Measurements from ENCODE around the gene TRIOBP.
A peak's percentile ranks its signal among the peaks of the same experiment; 100 is the strongest.
"Not testable (repeated sequence)": the region's sequence is repeated elsewhere in the genome, so short reads cannot be mapped to it uniquely, and the experiment has no call there.

TRIOBP gene

GRCh38 chr22:37696657-37697537 lies at the start of gene TRIOBP:
Gene TRIOBP, plus strand, starts transcription at chr22:37697048. Its CDS starts 4,318 bp downstream, at chr22:37701366.
- DNase-seq (ENCODE audit: low read depth) = peak; percentile 79

GRCh38 chr22:37647317-37647716 lies 49.5 kb upstream of the TRIOBP start:
- DNase-seq (ENCODE audit: low read depth) = no peak

- no peak for DNase-seq (ENCODE audit: low read depth)
Measured at GRCh38 chr22:37647928-37648327, 48.9 kb upstream of the TRIOBP start.

GRCh38 chr22:37650463-37651136 lies 46.2 kb upstream of the TRIOBP start:
- no peak for DNase-seq (ENCODE audit: low read depth)

GRCh38 chr22:37654563-37655251 lies 42.1 kb upstream of the TRIOBP start:
- DNase-seq (ENCODE audit: low read depth) = no peak

GRCh38 chr22:37655252-37655563 lies 41.6 kb upstream of the TRIOBP start:
- DNase-seq (ENCODE audit: low read depth) = no peak

GRCh38 chr22:37656583-37656982 lies 40.3 kb upstream of the TRIOBP start:
- not testable (repeated sequence) for DNase-seq (ENCODE audit: low read depth)

GRCh38 chr22:37657590-37658132 lies 39.2 kb upstream of the TRIOBP start:
- DNase-seq (ENCODE audit: low read depth) = no peak

- peak; percentile 99 for DNase-seq (ENCODE audit: low read depth)
Measured at GRCh38 chr22:37658133-37659065, 38.4 kb upstream of the TRIOBP start, which contains the start of gene PDXP. Gene PDXP, plus strand, starts transcription at chr22:37658723. Its CDS starts 60 bp downstream, at chr22:37658783.

- no peak for DNase-seq (ENCODE audit: low read depth)
Measured at GRCh38 chr22:37659066-37659896, 37.6 kb upstream of the TRIOBP start.

GRCh38 chr22:37659897-37660708 lies 36.7 kb upstream of the TRIOBP start:
- DNase-seq (ENCODE audit: low read depth) = no peak

GRCh38 chr22:37660709-37661045 lies 36.2 kb upstream of the TRIOBP start:
- DNase-seq (ENCODE audit: low read depth) = no peak

GRCh38 chr22:37661160-37661924 lies 35.5 kb upstream of the TRIOBP start:
- no peak for DNase-seq (ENCODE audit: low read depth)

GRCh38 chr22:37662039-37662438 lies 34.8 kb upstream of the TRIOBP start:
- no peak for DNase-seq (ENCODE audit: low read depth)

- DNase-seq (ENCODE audit: low read depth) = no peak
Measured at GRCh38 chr22:37663521-37664140, 33.2 kb upstream of the TRIOBP start.

- DNase-seq (ENCODE audit: low read depth) = no peak
Measured at GRCh38 chr22:37664249-37665101, 32.4 kb upstream of the TRIOBP start.

- no peak for DNase-seq (ENCODE audit: low read depth)
Measured at GRCh38 chr22:37665487-37665886, 31.4 kb upstream of the TRIOBP start.
